NCI-H446 treated with DMSO at 0.1 percent for 48 hours (cell line): ENCODE results near the gene MAP2K3.

Source experiments
- DNase-seq: peaks from one replicate; lab custom pipeline; 2025; lab: John Stamatoyannopoulos, UW

MAP2K3 gene

GRCh38 chr17:21282850-21283249 is 1.7 kb upstream of the MAP2K3 start:
- no peak for DNase-seq

GRCh38 chr17:21283482-21284318 is 811 bp upstream of the MAP2K3 start:
- DNase-seq: no peak

- DNase-seq: no peak
Measured at GRCh38 chr17:21285164-21286065, 904 bp downstream of the MAP2K3 start.

GRCh38 chr17:21286066-21286770 is 1.7 kb downstream of the MAP2K3 start:
- DNase-seq: peak; percentile 13

- no peak for DNase-seq
Measured at GRCh38 chr17:21286909-21287702, 2.6 kb downstream of the MAP2K3 start.

DNA sequence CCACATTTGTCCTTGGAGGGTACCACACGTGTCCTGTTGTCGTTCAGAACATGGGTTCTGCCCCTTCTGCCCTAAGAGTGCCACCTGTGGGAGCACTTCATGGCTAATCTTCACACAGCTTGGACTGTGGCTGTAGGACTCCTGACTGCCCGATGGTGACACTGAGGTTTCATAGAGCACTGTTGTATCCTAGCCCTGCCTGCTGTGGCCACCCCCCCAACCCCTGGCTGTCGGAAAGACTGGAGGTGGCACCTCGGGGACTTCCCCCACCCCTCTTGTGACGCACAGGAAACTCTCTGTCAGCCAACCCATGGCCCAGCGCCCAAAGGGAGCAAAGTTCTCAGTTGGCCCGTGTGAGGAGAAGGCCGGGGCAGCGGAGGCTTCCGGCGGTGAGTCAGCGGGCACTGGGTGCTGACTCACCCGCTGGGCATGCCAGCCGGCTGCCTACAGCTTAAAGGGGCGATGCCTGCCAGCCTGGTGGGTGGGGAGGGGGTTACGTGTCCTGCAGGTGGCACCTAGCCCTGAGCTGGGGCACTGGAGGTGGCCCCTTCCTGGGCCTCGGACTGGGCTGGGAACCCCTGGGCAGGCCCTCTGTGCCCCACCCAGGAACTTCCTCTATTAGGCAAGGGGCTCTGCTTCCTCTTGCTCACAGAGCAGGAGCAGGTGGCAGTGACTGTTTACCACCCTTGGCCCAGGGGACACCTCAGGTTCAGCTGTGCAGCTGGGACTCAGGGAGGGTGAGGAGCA is 3.4 kb downstream of the MAP2K3 start:
- peak; percentile 67 for DNase-seq

DNA sequence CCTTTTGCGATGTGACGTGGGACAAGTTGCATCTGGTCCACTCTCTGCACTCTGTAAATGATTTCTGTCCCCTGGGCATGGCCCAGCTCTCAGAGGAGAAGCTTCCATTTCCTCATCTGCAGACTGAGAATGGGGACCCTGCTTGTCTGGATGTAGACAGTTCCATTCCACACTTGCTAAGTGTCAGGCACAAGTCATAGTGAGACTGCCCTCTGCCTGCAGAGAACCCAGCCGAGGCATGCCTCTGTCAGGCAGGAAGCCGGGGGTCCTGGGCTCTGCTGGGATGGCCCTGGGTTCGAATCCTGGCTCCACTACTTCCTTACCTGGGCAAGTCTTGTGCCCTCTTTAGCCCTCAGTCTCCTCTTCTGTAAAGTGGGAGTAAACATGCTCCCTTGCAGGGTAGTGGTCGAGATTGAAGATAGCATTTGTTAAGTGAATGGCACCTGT is 4.1 kb downstream of the MAP2K3 start:
- DNase-seq: no peak

- DNase-seq: no peak
Measured at GRCh38 chr17:21289175-21289901, 4.8 kb downstream of the MAP2K3 start.

DNA sequence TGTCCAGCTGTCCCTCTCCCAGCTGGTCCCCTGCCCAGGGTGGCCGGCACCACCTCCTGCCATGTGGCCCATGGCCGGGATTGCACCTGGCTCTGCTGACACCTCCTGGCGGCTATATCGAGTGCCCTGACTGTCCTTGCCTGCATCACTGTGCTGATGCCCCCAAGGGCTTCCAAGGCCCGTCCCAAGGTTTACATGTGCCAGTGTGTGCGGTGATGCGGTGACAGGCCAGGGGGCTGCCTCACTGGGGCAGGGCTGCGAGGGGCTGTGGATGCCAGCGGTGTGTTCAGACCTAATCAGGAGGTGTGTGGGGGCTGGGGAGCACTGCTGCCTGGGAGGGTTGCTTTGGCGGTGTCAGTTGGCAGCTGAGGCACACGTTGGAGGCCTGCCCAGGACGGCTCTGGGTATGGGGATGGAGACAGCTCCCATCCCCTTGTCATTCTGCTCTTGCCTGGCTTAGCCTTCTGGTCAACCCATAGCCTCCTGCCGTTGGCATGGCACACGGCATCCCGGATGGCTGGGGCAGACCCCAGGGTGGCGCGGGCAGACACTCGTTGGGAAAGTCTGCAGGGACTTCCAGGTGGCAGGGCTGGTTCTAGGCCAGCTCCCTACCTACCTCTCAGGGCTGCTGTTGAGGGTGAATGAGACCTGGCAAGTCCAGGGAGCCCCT is 5.5 kb downstream of the MAP2K3 start:
- DNase-seq: peak; percentile 71

DNA sequence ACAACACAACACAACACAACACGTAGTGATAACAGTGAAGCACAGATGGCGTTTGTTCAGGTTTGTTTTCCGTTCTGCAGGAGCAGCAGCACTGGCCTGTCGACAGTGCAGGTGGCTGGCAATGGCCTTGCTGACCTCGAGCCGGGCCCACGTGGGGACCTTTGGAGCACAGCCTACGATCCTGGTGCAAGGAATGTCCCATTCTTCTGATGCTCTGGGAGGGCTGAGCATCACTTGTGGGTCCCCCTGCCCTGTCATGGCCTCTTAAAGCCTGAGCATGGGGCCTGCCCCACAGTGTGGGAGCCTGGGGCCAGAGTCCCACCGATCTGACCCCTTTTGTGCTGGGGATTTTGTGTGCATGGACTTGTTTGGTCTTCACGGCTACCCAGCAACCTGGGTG is 6.8 kb downstream of the MAP2K3 start:
- no peak for DNase-seq

- no peak for DNase-seq
Measured at GRCh38 chr17:21291862-21292261, 7.4 kb downstream of the MAP2K3 start.

DNA sequence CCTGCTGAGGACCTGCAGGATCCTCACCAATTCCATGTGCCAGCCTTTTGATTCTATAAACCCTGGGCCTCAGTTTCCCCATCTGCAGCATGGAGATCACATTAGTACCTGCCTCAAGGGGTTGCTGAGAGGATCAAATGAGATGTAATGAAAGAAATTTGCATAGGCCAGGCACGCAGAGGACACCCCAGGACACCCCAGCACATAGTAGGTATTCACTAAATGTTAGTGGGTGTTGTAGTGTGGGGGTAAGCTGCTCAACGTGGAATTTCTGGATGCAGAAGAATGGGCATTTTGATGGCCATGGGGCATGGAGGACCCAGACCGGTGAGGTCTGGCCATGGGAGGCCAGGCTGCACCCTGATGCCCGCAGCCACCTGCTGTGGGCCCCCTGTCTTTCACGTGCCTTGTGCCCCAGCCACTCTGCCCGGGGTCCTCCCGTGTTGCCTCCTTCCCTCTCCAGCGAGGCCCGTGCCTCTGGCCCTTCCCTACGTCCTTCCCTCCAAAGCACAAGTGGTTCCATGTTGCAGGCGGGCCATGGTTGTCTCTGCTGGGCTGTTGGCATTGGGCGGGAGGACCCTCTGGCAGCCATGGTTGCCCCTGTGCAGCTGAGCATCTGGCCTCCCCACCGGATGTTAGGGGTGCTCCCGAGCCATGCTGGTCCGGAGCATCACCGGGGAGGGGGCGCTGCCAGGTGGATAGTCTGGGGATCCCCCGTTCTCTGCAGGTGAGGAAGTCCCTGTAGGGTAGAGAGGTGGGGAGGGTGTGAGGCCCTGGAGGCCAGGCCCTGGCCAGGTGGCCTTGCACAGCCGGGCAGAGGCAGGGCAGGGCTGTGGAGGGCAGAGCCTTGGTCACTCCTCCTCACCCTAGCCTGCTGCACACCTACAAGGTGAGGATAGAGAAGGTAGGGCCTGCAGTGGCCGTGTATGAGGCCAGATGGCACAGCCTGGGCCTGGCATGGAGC is 8.6 kb downstream of the MAP2K3 start:
- DNase-seq: no peak

DNA sequence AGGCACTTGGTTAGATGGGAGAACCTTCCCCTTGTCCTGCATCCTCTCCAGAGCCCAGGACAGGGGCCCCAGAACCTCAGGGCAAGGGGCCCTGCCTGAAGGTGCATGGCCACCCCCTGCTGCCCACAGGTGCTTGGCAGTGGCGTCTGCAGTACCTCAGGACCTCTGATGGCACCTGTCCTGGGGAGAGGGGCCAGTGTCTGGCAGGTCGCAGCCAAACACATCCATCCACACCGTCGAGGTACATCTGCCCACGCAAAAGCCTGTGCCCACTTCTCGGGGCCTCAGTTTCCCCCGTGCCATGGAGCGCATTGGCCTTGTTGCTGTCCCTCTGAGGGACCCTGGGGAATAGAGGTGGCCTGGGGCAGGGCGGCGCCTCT is 9.3 kb downstream of the MAP2K3 start:
- no peak for DNase-seq

DNA sequence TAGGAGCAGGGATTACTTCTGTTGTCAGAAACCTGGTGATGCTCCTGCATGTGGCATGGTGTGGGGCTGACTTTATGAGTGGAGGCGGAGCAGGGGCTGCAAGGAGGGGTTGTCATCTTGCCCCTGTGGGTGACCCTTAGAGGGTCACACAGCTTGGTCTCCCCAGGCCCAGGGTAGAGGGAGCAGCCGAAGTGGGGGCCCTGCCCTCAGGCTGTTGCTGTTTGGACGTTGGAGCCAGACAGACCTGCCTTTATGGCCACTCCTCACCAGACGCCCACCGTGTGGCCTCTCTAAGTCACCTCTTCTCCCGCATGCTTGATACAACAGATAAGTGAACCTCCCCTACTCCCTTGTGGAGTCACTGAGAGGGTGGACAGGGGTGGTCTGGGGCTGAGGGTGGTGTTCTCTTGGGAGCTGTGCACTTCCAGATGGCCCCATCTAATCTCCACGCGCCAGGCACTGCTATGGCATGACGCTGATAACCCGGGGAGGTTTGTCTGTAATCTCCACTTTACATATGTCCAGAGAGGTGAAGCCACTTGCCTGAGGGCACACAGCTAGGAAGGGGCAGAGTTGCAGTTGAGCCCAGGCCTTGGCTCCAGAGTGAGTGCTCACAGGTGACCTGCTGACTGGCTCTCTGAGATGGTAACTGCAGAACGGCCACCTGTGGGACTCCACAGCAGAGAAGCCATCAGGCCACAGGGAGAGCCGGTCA is 10.0 kb downstream of the MAP2K3 start:
- DNase-seq: no peak

DNA sequence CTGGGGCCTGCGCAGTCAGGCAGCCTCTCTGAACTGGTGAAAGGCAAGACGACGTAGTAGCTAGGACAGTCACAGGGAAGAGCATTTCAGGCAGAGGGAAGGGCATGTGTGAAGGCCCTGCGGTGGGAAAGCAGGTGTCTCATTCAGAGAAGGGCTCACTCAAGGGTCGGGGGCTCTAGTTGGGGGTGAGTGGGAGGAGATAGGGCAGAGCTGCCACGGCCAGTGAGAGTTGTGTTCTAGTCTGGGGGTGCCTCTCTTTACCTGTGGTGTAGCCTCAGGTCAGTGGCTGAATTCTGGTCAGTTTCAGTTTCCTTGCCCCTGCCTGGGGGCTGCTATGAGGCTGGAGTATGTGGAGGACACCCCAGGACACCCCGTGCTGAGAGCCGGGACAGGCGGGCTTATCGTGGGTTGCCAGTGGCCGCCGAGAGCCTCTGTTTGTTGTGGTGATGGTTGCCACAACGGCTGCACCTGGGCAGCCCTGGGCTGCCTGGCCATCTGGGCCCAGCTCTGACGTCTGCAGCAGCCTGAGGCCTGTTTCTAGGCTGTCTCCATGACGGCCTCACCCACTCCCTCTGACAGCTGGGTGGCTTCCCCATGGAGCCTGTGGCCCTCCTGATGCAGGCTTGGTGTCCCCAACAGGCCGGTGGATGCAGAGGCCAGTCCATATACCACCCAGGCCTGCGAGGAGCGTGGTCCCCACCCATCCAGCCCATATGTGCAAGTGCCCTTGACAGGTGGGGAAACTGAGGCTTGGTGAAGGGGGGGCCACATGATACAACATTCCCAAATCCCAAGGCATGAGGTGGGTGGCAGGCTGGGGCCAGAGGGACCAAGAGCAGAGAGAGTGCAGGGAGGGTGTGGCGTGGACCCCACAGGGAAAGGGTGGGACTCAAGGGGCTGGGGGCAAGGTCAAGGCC is 10.8 kb downstream of the MAP2K3 start:
- DNase-seq: no peak
